C4-2B (cell line): ENCODE measurements around the gene WDR49.

ENCODE experiments used
- H3K27ac ChIP-seq: fragments of 450-650 bp; 2 replicates; pipeline ENCODE4 v1.5.1; 2017
- CTCF ChIP-seq: fragments of 450-650 bp; conservative IDR thresholded peaks from 2 replicates; pipeline ENCODE4 v1.5.1; 2017; ENCODE audit warnings: mild to moderate bottlenecking
- ZFX ChIP-seq: fragments of 450-650 bp; IDR thresholded peaks from 2 replicates; pipeline ENCODE4 v1.6.1; 2017

WDR49 gene

DNA sequence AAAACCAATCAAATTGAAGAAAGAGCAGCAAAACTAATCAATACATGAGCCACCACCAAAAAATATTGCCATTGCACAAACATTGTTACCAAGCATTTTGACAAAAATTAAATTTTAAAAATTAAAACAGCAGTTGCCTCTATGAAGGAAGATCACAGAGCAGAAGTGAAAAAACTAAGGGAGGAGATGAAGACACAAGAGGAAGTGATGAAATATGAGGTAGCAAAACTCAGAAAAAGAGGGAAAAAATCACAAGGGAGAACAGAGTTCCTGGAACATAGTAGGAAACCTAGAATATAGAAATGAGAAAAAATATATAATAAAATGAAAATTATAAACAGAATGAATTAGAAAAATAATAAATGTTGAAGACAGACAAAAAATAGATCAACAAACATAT lies 172.6 kb downstream of the WDR49 start:
- TF ChIP-seq CTCF (no peak), ZFX (no peak)
- no peak overlapping the region for H3K27ac ChIP-seq

DNA sequence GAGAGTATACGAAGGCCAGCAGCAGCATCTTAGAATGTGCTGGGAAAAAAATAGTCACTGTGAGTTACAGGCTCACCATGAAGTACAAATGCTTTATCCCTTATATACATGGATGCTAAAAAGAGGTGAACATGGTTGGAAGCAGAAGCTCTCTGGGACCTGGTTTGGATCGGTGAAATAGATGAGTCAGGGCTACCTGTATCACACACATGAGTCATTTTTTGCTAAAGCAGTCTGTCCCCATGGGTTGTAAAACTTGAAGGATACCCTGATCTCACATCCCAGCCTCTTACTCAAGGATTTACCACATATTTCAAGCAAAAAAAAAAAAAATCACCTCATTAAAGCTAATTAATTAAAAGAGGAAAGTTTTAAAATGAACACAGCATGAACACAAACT lies 173.0 kb downstream of the WDR49 start:
- TF ChIP-seq ZFX (no peak), CTCF (no peak)

GRCh38 chr3:167473863-167474262 lies 179.9 kb downstream of the WDR49 start, which contains the start of gene SERPINI2:
SERPINI2 (minus strand) TSS chr3:167474042; CDS start chr3:167471834, 2,208 bp downstream.
- no peak within 1 kb of the TSS for H3K27ac ChIP-seq
- no peak for TF ChIP-seq ZFX
- TF ChIP-seq CTCF, result no peak

More for the DNA sequence above, 173.0 kb downstream of the WDR49 start:
- H3K27ac ChIP-seq, result no peak overlapping the region

- TF ChIP-seq CTCF, result no peak
- no peak for TF ChIP-seq ZFX
- no peak overlapping the region for H3K27ac ChIP-seq
Measured at GRCh38 chr3:167469381-167469780, 184.4 kb downstream of the WDR49 start.

DNA sequence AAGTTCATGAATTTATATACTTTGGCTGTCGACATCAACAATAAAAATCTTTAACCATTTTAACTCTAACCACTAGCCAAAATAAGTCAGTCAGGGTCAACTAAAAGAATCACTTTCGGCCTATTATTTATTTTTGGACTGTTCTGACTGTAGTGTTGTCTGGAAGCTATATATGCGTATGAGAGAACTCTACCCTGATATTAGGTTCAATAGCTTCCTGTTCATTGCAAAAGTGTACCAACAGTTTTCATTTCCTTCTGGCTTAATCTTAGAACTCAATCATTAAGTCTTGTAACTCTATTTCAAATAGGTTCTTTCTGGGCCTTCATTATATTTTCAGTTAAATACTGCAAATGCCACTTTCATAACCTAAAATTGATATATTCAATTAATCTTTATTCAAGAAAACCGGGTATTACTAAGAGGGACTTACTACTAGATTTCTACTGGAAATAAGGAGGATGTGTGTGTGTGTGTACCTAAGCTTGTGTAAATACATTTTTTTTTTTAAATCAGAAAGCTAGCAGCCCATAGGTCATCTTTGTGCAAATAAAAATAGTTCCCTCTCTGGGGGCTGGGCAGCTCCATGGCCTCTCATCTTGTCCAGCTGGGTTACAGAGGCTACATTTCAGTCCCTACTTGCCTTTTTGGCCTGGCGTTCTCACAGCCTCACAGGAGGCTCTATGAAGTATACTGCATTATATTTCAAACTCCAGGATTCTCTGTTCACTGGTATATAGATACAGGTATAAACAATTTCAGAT lies 185.7 kb downstream of the WDR49 start:
- no peak overlapping the region; the same call in 1 of the 2 replicates for H3K27ac ChIP-seq
- TF ChIP-seq ZFX (no peak), CTCF (no peak)

DNA sequence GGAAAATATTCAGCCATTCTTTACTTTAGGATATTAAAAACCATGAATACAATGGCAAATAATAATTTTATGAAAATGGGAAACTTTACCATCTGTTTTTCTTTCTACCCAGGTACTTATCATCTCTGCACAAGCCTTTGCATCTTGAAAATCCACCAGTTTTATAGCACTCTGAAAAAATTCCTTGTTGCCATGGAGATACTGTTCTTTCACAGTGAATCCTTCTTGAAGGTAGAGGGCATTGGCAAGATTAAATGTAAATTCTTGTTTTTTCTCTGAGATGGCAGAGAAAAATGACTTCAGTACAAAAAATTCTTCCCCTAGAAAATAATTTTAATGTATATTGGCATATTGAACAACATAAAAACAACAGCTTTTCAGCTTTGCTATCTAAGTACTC lies 186.8 kb downstream of the WDR49 start:
- TF ChIP-seq ZFX, result no peak
- TF ChIP-seq CTCF, result no peak
- no peak overlapping the region for H3K27ac ChIP-seq

- TF ChIP-seq CTCF (no peak), ZFX (no peak)
- no peak overlapping the region for H3K27ac ChIP-seq
Measured at GRCh38 chr3:167456157-167456799, 197.5 kb downstream of the WDR49 start.
